ENCODE data around the gene RHBDL2.
"Not testable (repeated sequence)": the region's sequence is repeated elsewhere in the genome, so short reads cannot be mapped to it uniquely, and the experiment has no call there.

Gene RHBDL2

DNA sequence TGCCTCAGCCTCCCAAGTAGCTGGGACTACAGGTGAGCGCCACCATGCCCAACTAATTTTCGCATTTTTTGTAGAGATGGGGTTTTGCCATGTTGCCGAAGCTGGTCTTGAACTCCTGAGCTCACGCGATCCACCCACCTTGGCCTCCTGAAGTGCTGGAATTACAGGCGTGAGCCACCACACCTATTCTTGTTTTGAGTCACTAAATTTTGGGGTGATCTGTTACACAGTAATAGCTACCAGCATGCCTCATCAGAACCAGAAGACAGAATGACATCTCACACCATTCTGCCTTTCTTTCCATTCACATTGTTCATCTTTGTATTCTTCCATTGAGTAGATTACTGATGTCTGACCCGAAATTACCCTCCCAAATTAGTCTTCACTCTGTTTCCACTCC, 9.1 kb downstream of the RHBDL2 start:
- no peak for DNase-seq (ENCODE audit: low read depth)

DNA sequence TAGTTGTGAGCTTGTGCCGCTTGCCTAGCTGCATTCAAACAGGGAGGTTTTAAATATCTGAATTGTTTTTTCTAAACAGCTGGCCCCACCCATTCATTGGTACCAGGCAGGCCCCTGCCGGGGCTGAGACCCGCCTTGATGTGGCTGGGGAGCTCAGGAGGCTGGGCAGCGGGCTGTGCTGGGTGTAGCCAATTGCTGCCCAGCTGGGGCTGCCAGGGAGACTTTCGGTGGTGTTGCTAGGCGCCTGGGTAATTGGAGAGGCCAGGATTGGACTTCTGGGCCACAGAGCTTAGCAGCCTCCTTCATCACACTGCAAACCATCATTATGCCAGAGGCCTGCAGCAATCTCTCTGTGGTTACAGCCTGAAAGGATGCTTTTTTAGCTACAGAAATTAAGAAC, 12.2 kb downstream of the RHBDL2 start:
- peak; percentile 19 for DNase-seq (ENCODE audit: low read depth)

DNA sequence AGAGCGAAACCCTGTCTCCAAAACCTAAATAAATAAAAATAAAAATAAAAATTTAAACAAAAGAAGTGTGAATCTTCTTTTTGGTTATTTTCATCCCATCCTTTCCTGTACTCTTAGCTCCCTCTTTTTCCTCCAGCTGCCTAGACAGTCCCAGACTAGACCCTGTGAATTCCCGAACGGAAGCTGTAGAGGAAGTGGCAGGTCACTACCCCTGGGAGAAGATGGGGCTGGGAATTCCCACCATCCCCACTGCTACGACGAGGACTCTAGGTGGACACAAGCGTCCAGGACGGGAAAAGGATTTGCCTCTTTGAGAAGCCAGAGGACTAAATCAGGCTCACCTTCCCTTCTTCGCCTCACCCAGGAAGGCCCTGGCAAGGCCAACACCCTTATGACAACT, 12.6 kb downstream of the RHBDL2 start:
- DNase-seq (ENCODE audit: low read depth), result no peak

DNA sequence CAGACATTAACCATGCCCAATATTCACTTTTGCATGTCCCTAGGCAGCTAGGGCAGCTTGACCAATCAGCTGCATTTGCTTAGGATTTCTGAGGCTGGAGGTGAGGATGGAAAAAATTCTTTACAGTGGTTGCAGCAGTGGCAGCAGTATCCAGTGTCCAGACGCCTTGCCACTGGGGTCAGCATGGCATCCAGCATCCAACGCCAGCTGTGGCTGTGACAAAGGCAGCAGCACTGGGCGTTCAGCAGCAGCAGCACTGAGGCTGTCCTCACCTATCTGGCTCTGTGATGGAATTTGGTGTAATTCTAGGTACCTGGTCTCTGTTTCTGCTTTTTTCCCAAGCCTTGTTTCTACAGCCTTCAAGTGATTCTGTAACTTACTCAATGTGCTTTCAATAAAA, 15.5 kb downstream of the RHBDL2 start:
- DNase-seq (ENCODE audit: low read depth), result no peak

DNA sequence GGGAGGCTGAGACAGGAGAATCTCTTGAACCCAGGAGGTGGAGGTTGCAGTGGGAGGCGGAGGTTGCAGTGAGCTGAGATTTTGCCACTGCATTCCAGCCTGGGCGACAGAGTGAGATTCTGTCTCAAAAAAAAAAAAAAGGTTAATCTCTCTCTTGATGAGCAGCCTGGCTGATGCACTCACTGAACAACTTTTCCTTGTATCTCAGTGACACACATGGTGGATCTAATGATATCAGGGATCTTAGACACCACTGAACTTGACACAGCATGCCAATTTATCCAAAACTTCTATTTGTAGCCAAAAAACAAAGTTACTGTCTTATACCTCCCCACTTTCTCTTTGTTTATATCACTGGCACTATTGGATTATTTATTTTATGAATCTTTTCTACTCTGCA, 16.2 kb downstream of the RHBDL2 start:
- no peak for DNase-seq (ENCODE audit: low read depth)

DNA sequence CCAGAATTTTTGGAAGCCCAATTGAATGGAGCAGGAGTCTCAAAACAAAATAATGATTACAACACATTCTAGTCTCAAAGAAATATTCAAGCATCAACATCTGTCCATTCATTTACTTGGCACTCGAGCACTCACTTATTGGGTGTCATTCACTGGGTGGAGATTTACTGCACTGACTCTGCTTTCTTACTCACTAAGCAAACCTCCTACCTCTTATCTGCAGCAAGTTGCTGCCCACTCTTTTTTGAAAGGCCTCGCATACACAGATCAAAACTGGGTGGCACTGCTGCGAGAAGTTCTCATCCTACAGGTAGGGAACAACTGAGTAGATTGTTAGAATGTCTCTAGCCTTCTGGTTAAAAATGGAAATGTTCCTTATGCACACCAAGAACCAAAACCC, 18.0 kb downstream of the RHBDL2 start:
- DNase-seq (ENCODE audit: low read depth), result no peak

DNA sequence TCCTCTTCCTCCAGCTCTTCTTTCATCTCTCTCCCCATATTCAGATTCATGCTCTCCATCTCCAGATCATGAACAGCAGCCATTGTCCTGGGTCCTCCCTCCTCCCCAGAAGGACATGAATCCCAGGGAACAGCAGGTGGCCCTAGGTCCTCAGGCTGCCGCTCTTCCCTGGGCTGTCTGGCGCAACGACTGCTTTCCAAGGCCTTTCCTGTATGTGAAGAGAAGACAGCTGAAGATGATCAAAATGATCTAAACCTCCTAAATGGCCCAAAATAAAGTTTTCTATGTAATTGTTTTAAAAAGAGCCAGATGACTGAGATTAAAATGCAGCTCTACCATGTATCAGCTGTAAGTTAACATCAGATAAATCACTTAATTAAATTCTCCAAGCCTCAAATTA, 22.5 kb downstream of the RHBDL2 start:
- no peak for DNase-seq (ENCODE audit: low read depth)

DNA sequence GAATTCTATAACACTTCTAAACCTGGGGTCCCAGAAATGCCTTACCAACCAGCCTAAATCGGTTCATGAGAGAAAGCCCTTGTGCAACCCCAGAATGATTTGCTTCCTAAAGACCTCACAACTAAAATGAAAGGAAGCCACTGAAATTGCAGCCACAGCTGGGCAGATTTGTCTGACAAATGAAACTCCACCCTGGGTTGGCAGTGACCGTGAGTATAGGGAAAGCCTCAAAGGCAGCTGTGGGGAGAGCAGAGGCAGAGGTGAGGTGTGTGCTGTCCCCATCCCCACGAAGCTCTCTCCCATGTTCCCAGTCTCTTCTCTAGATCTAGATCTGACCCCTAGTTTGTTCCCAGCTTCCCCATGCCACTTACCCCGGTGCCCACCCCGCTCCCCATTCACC, 23.1 kb downstream of the RHBDL2 start:
- DNase-seq (ENCODE audit: low read depth), result no peak

DNA sequence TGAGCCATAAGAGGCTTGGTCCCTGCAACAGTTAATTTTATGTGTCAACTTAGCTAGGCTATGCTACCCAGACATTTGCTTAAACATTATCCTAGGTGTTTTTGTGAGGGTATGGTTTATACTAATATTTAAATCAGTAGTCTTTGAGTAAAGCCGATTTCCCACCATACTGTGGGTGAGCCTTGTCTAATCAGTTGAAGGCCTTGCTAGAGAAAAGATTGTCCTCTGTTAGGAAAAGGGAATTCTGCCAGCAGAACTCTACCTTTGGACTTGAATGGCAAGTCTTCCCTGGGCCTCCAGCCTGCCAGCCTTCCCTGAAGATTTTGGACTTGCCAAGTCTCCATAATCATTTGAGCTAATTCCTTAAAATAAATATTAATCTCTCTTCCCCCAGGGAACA, 23.9 kb downstream of the RHBDL2 start:
- no peak for DNase-seq (ENCODE audit: low read depth)

DNA sequence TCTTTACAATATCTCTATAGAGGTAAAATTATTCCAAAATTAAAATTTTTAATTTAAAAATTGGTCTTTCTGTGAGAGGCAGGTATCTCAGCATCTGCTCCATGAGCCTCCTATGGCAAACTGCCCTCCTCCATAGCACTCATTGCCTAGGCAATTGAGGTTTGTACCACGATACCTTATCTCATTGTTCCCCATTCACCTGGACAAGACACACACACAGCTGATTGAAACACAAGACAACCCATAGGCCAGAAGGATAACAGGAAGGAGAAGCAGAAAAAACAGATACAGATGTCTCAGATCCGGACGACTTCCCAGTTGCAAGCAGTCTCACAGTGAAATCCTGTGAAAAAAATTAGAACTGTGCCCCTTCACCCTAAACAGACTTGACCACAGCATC, 24.3 kb downstream of the RHBDL2 start:
- no peak for DNase-seq (ENCODE audit: low read depth)

DNA sequence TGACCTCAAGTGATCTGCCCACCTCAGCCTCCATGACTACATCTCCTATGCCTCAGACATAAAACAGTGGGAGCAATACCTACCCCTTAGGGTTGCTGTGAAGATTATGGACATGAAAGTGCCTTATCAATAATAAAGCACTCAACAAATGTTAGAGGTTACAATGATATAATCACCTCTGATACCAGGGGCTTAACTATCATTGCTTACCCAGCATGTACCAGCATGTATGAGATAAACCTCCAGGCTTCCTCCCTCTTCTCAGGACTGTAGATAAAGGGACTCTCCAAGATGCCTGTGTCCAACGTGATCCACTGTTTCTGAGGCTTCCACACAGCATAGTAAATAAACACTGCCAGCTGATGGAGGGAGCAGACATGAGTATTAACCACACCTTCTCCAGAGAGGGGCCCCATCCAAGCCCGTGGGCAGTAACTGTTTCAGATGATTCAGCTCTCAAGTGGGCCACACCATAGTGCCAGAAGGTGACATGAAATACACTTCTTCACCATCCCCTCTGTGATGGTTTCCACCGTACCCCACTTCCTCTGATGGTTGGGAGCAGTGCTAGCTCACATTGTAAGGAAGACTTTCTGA, 26.2 kb downstream of the RHBDL2 start:
- no peak for DNase-seq (ENCODE audit: low read depth)

DNA sequence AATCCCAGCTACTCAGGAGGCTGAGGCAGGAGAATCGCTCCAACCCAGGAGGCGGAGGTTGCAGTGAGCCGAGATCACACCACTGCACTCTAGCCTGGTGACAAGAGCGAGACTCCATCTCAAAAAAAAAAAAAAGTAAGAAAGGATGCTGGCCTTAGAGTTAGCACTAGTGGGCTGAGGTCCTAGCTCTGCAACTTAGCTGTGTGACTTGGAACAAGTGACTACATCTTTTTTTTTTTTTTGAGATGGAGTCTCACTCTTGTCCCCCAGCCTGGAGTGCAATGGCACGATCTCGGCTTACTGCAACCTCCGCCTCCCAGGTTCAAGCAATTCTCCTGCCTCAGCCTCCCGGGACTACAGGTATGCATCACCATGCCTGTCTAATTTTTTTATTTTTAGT, 26.7 kb downstream of the RHBDL2 start:
- not testable (repeated sequence) for DNase-seq (ENCODE audit: low read depth)

DNA sequence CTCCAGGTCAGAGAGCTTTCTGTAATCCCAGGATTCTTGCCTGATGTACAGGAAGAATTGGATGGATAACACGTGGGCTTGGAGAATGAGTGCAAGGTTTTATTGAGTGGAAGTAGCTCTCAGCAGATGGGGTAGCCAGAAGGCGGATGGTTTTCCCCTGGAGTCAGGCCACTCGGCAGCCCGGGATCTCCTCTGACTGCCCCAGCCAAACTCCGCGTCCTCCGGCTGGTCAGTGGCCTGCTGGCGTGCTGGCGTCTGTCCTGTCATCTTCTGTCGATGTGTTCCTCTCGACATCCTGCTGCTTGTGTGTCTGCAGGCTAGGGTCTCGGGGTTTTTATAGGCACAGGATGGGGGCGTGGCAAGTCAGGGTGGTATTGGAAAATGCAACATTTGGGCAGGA, 32.8 kb downstream of the RHBDL2 start:
- DNase-seq (ENCODE audit: low read depth), result no peak

DNA sequence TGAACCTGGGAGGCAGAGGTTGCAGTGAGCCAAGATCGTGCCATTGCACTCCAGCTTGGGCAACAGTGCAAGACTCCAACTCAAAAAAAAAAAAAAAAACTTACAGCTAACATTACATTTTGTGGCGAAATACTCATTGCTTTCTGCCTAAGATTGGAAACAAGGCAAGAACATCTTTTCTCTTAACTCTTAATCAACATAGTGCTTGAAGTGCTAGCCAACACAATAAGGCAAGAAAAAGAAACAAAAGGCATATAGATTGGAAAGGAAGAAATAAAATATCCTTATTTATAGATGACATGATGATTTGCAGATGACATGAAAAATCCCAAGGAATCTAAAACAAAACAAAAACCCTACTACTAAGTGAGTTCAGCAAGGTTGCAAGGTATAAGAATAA, 35.6 kb downstream of the RHBDL2 start:
- DNase-seq (ENCODE audit: low read depth), result no peak

DNA sequence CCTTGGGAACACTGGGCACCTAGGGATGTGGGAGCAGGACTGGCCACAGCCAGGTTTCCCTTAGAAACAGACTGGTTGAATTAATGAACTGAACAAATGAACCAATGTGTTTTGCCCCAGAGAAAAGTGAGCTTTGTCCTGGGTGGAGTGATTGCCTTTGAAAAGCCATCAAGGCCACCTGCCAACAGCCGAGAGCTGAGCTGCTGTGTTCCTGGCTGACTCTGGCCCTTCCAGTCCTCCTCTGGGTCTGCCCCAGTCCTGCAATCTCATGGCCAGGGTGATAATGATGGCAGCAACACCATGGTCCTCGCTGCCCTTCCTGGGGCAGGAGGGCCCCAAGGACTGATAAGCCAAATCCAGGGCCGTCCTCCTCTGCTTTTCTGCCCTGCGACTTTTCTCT, 42.1 kb downstream of the RHBDL2 start:
- DNase-seq (ENCODE audit: low read depth), result no peak

DNA sequence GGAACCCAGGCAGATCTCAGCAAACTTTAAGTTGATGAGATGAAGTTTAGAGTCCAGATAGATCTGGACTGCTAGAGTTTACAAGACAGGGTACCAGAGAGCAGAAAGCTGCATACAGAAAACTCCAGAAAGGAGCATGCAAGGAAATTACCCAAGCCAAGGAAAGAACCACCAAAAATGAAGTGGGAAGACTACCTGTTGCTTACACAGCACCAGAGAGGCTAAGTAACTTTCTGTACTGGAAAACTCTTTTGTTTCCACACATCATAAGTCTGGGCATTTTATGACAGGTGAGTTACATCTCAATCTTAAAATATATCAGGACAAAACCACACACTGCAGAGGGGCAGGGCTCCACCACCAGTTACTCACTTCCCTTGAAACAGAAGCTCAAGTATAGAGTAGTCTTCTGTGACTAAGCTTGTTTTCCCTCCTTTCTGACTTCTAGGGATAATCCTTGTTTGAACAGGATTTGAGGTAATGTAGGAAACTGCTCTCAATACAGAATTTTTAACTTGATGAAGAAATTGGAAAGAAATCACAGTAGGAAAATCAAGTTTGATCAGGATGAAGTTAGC, 42.9 kb downstream of the RHBDL2 start:
- peak; percentile 15 for DNase-seq (ENCODE audit: low read depth)

DNA sequence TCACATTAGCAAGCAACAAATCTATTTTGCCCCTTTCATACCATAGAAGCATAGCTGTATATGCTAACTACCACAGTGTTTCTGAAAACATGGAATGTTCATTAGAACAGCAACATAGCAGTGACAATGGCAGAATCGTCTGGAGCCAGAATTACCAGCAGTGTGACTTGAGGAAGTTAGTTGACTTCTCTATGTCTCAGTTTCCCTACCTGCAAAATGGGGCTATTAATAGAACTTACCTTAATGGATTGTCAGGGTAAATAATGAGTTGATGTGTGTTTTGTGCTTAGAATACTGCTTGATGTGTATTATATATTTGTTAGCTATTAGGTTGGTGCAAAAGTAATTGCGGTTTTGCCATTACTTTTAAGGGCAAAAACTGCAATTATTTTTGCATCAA, 45.5 kb downstream of the RHBDL2 start:
- no peak for DNase-seq (ENCODE audit: low read depth)

DNA sequence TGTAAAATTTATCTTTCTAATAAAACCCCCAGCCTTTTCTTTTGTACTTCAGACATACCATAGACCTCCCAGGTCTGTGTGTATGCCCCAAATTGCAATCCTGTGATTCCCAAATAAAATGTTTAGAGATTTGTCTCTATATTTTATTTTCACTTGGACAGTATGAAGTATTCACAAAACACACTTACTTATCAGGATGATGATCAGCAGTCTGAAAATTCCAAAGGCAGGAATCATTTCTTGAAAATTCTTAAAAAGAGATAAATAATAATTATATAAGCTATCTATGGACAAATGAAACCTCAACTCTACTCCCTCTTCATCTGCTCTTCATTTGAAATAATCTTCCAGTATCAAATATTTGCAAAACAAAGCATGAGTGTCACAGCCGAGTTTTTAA, 48.7 kb downstream of the RHBDL2 start:
- no peak for DNase-seq (ENCODE audit: low read depth)

DNA sequence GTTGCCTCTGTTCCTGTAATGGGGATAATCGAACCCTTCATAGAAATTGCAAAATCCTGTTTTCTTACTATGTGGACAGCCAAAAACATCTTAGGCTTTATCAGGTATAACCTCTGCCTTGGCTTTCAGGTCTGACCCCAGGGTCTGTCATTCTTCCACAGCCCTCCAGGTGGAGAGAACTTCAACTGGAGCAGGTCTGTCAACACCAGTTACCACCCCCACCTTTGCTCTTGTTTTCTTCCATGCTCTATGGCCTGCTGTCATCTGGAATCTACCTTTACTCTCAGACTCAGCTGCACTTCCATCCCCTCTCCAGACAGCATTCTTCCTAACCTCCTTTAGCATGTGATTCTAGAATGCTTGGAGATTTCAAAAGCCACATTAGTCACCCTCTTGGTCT, 49.9 kb downstream of the RHBDL2 start:
- peak; percentile 5 for DNase-seq (ENCODE audit: low read depth)

DNA sequence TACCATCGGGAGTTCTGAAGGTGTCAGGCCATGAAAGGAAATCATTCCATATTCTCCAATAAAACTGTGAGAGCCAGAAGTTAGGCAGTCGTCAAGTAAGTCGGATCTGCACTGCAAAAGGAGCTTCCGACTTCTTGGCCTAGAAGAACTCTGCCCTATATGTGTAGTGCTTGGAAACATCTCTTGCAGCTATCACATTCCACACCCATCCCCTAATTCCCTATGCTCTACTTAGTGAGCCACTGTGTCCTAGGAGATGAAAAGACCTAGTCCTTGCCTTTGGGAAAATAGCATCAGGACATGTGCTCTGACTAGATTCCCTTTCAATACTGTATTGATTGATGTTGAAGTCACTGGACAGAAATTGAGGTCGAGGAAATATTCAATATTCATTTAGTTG, 52.0 kb downstream of the RHBDL2 start:
- DNase-seq (ENCODE audit: low read depth), result no peak

DNA sequence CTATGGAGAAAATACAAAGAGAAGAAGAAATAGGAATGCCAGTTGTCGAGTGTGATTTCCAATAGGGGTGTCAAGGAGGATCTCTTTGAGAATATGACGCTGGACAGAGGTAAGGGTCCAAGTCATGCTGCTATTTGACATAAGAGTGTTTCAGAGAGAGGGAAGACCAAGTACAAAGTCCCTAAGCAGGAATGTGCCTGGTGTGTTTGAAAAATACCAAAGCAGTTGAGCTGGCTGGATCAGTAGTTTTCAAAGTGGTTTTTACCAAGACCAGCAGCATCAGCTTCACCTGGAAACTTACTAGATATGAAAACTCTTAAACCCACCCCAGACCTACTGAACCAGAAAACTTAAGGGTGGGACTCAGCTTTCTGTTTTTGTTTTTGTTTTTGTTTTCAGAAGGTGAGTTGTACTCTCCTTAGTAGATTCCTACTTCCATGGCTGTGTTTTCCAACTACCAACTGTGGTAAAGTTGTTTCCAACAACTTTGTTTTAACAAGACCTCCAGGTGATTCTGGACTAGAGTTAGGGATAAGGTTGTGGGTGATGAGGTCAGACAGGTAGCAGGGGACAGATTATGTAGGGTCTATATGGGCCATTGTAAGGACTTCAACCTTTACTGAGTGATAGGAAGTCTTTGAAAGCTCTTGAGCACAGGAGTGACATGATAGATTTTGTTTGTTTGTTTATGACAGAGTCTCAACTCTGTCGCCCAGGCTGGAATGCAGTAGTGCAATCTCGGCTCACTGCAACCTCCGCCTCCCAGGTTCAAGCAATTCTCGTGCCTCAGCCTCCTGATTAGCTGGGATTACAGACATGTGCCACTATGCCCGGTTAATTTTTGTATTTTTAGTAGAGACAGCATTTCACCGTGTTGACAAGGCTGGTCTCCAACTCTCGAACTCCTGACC, 53.0 kb downstream of the RHBDL2 start:
- no peak for DNase-seq (ENCODE audit: low read depth)

DNA sequence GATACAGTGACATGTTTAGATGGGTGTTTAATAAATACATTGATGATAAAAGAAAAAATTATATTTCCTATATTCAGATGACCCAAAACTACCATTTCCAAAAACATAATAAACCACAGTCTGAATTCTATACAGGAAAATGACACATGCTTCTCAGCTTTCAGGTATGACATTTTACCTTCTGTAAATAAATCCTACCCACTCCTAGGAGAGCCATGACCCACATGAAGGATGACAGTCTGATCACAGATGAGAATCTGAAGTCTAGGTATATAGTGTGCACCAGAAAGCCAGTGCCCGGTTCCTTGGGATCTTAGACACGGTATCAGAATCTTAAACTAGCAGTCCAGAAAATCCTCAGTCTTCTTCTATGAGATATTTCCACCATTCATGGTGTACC, 56.5 kb downstream of the RHBDL2 start:
- no peak for DNase-seq (ENCODE audit: low read depth)

DNA sequence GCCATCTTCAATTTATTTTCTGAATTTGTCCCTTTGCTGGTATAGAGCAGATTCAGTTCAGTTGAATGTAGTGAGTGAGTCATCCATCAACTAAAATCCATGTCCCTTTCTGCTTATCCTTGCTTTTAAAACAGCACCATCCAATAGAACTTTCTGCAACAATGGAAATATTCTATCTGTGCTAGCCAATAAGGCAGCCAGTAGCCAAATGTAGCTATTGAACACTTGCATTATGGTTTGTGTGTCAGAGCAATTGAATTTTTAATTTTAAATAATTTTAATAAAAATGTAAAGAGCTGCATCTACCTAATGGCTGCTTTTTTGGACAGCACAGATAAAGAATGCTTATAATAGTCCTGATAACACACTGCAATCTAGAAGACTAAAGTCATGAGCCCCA, 60.1 kb downstream of the RHBDL2 start, which contains the start of gene GJA9:
TSS of gene GJA9 (minus strand) at position 101 of the 400 bp plus-strand sequence. CDS start 5,489 bp downstream, outside the sequence.
- peak; percentile 14 for DNase-seq (ENCODE audit: low read depth)
